ENCODE data around the gene TAF8. TPM values are rescaled to one million over a fixed set of nuclear protein-coding genes. Genes with fewer than 3 reads are reported as not detected.
A peak's percentile ranks its signal among the peaks of the same experiment; 100 is the strongest.

Gene TAF8
- total RNA-seq, 1 donor from 2014 or later: 28.9 TPM

- Mint-ChIP-seq H3K4me3 (peak overlapping the region; percentile 41), H3K36me3 (ENCODE audit: low read depth) (no peaks in the 10 kb centered on the region), H3K4me1 (peaks cover 19% of the 10 kb centered on the region), H3K27ac (ENCODE audit: unreplicated experiment) (no peak overlapping the region), H3K27me3 (ENCODE audit: low read depth) (peaks cover 36% of the 10 kb centered on the region), H3K9me3 (no peaks in the 10 kb centered on the region)
- peak; percentile 26 for DNase-seq (ENCODE audit: low read depth, low spot score)
- peak; percentile 53 for TF ChIP-seq CTCF (conservative IDR thresholded peaks at IDR 0.05)
These were observed 86.3 kb downstream of the TAF8 start for GRCh38 chr6:42136508-42137193.

Other genes starting within 250 kb of the TAF8 start
- gene USP49, start 155.1 kb upstream of the TAF8 start, total RNA-seq: 25.1 and 29.0 TPM in 2 replicates
- gene MED20, start 129.4 kb upstream of the TAF8 start, total RNA-seq: 34.8 and 37.5 TPM in 2 replicates
- gene BYSL, start 129.0 kb upstream of the TAF8 start, total RNA-seq: 50.8 and 55.5 TPM in 2 replicates
- 21.7 and 24.4 TPM in 2 replicates for gene CCND3, start 108.7 kb upstream of the TAF8 start, total RNA-seq
- 0.14 and 0.26 TPM in 2 replicates for gene C6orf132, start 92.1 kb downstream of the TAF8 start, total RNA-seq
- gene GUCA1A, start 122.8 kb downstream of the TAF8 start, total RNA-seq: 1.1 and 1.3 TPM in 2 replicates
- gene GUCA1B, start 144.4 kb downstream of the TAF8 start, total RNA-seq: 1.4 and 2.3 TPM in 2 replicates
- 29.0 and 32.0 TPM in 2 replicates for gene MRPS10, start 167.3 kb downstream of the TAF8 start, total RNA-seq

All from neural crest cell (in vitro differentiated cells).